ENCODE measurements around the gene PRKD2.
"Not testable (repeated sequence)": the region's sequence is repeated elsewhere in the genome, so short reads cannot be mapped to it uniquely, and the experiment has no call there.

PRKD2 gene

GRCh38 chr19:46725036-46725820 lies 8.3 kb upstream of the PRKD2 start:
- DNase-seq (ENCODE audit: low read depth, low spot score): no peak

GRCh38 chr19:46724468-46724867 lies 7.6 kb upstream of the PRKD2 start:
- DNase-seq (ENCODE audit: low read depth, low spot score): no peak

- no peak for DNase-seq (ENCODE audit: low read depth, low spot score)
Observed at GRCh38 chr19:46723471-46723870, 6.6 kb upstream of the PRKD2 start.

GRCh38 chr19:46723023-46723461 lies 6.1 kb upstream of the PRKD2 start:
- no peak for DNase-seq (ENCODE audit: low read depth, low spot score)

DNA sequence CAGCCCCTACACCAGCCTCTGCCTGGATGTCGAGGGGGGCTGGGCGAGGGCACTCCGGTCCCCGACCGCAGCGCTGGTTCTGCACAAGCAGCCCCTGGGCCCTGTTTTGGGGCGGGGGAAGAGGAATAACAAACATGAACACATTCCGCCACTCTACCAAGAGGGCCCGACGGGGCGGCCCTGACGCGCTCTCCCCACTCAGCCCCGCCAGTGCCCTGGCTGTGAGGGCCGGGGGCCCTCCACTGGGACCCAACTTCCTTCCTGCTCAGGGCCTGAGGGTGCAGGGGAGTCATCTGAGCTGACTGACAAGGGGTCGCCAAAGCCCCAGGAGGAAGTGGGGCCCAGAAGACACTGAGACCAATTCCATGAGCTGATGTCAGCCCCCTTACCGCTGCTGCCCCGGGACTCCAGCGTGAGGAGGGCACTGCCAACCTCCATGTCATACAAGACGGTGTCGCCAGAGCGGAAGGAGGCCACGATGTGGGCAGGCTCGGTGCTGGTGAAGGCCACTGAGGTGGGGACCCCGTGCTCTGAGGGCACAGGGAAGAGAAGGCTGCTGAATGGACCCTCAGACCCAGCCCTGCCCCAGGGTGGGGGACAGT lies 5.6 kb upstream of the PRKD2 start:
- DNase-seq (ENCODE audit: low read depth, low spot score): no peak

- no peak for DNase-seq (ENCODE audit: low read depth, low spot score)
Observed at GRCh38 chr19:46722004-46722380, 5.1 kb upstream of the PRKD2 start.

GRCh38 chr19:46721269-46722003 lies 4.5 kb upstream of the PRKD2 start:
- DNase-seq (ENCODE audit: low read depth, low spot score): no peak

GRCh38 chr19:46720503-46721239 lies 3.8 kb upstream of the PRKD2 start:
- DNase-seq (ENCODE audit: low read depth, low spot score): no peak

GRCh38 chr19:46719629-46720502 lies 3.0 kb upstream of the PRKD2 start:
- DNase-seq (ENCODE audit: low read depth, low spot score): no peak

- no peak for DNase-seq (ENCODE audit: low read depth, low spot score)
Observed at GRCh38 chr19:46718934-46719622, 2.2 kb upstream of the PRKD2 start.

- peak; percentile 32 for DNase-seq (ENCODE audit: low read depth, low spot score)
Observed at GRCh38 chr19:46718157-46718933, 1.4 kb upstream of the PRKD2 start.

DNA sequence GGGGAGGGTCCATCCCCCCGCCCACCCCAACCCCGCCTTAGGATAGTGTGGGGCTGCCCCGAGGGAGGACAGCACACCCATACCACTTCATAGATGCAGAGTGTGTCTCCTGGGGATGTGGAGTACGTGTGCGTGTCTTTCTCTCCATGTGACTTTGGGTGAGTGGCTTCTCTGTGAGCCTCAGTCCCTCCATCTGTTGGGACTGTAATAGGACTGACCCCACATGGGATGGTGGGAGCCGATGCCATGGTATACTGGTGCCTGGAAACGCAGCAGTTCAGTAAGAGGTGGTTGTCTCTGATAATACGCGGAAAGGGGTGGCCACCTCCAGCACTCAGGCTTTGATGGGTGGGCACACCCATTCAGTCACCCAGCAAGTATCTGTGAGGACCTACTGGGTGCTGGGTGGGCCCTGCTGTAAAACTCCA lies 816 bp upstream of the PRKD2 start:
- no peak for DNase-seq (ENCODE audit: low read depth, low spot score)

DNA sequence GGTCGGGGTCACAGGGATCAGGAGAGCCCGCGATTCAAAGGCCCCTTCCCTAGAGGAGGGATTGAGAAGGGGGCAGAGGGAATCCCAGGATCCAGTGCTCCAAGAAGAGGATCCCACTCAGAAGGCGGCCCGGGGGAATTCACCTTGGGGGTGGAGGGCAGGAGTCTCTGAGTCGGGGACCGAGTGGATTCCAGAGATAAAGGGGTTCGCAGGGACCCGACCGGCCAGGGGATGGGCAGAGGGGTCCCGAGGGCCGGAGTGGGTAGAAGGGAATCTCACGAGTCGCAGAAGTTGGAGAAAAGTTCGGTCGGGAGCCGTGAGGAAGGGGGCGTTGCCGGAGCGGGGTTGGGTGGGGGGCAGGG lies 261 bp downstream of the PRKD2 start:
- no peak for DNase-seq (ENCODE audit: low read depth, low spot score)

- no peak for DNase-seq (ENCODE audit: low read depth, low spot score)
Observed at GRCh38 chr19:46715975-46716671, 791 bp downstream of the PRKD2 start.

GRCh38 chr19:46715620-46715974 lies 1.3 kb downstream of the PRKD2 start:
- no peak for DNase-seq (ENCODE audit: low read depth, low spot score)

DNA sequence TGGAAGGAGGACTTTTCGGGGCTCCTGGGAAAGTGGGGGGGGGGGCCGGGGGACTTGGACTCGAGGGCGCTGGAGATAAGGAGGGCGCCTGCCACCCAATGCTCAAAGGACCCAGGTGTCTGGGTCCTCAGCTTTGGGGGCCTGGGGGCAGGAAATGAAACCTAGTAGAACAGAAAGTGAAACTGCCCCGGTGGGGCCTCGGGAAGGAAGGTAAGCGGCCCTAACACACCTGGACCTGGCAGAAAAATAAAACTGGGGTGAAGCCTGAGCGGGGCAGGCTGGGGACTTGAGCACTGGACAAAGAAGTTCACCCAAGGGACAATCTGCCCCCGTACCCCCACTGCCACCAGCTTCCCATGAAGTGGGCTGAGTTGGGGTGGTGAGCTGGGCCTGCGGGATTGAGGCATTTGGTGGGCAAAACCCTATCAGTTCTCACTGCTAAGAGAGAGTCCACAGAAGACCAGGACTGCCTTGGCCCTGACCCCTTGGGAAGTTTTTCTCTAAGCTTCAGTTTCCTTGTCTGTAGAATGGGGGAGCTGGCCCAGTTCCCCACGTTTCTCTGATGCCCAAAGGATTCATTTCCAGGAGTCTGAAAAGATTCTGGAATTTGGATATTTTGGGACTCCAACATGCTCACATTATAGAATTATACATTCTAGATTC lies 2.3 kb downstream of the PRKD2 start:
- peak; percentile 51 for DNase-seq (ENCODE audit: low read depth, low spot score)

- peak; percentile 62 for DNase-seq (ENCODE audit: low read depth, low spot score)
Observed at GRCh38 chr19:46713781-46714443, 3.0 kb downstream of the PRKD2 start.

GRCh38 chr19:46712768-46713338 lies 4.1 kb downstream of the PRKD2 start:
- DNase-seq (ENCODE audit: low read depth, low spot score): not testable (repeated sequence)
